Kidney (tissue), 14 donors: Measurements from ENCODE around the gene LY6G6F. TPM values are rescaled to one million over a fixed set of nuclear protein-coding genes. Genes with fewer than 3 reads are reported as not detected.

Experiments used
- DNase-seq, 5 donors: peaks; one replicate each; pipeline ENCODE4 v3.0.0-alpha.2; 2013 to 2020
- FAIRE-seq: peaks from 2 replicates; lab custom pipeline; 2012; peaks lifted over from hg19 to GRCh38; lab: Jason Lieb, UNC
- H3K27ac ChIP-seq, 2 donors: one replicate each; pipeline ENCODE4 v1.7.0; 2013; ENCODE audit warnings: low read depth in 2 of 2, low read length in 2 of 2, inconsistent platforms in 1 of 2
- H3K27me3 ChIP-seq: one replicate; pipeline ENCODE4 v1.7.1; 2013; ENCODE audit warnings: low read length, inconsistent platforms; ENCODE audit not compliant: control insufficient read depth, insufficient read depth
- H3K36me3 ChIP-seq, 3 donors: one replicate each; pipeline versions ENCODE4 v1.7.0 to v1.7.1; 2013; ENCODE audit warnings: low read length in 3 of 3, control low read depth in 1 of 3, inconsistent platforms in 1 of 3; ENCODE audit not compliant: insufficient read depth in 3 of 3, control insufficient read depth in 2 of 3
- H3K4me1 ChIP-seq, 3 donors: one replicate each; pipeline versions ENCODE4 v1.7.0 to v1.7.1; 2013; ENCODE audit warnings: low read length in 3 of 3, inconsistent platforms in 1 of 3, low read depth in 1 of 3; ENCODE audit not compliant: control insufficient read depth in 2 of 3, insufficient read depth in 2 of 3
- H3K4me3 ChIP-seq, 3 donors: one replicate each; pipeline versions ENCODE4 v1.7.0 to v1.8.1; 2013; ENCODE audit warnings: low read length in 3 of 3, control low read depth in 1 of 3, inconsistent platforms in 1 of 3
- H3K9ac ChIP-seq, 3 donors: one replicate each; pipeline versions ENCODE4 v1.7.0 to v1.7.1; 2013; ENCODE audit warnings: low read length in 3 of 3, control low read depth in 1 of 3, inconsistent platforms in 1 of 3
- H3K9me3 ChIP-seq, 3 donors: one replicate each; pipeline versions ENCODE4 v1.7.0 to v1.7.1; 2013; ENCODE audit warnings: low read length in 3 of 3, control low read depth in 1 of 3, inconsistent platforms in 1 of 3; ENCODE audit not compliant: control insufficient read depth in 2 of 3, insufficient read depth in 1 of 3
- intact Hi-C: fragments of 100-400 bp; cut with DNase I; formaldehyde crosslinking; loops from one replicate; pipeline ENCODE4 v1.11.1; 2022
- polyA plus RNA-seq: library from polyadenylated mRNA; stranded (reverse); fragments of 350-450 nt; fragmentation: Illumina TruSeq; extraction: RNeasy Lipid Tissue Mini Kit (QIAGEN cat#74804); gene quantifications from one replicate; pipeline ENCODE4 v1.2.3, GENCODE V29; 2014; ENCODE audit warnings: low read depth, low replicate concordance; ENCODE audit not compliant: insufficient read depth
- total RNA-seq: library from RNA; stranded (reverse); fragmentation: NEBNext Ultra II Directional; extraction: Animal tissue kit (Norgen Biotek cat#: 25700); gene quantifications from one replicate; pipeline ENCODE4 v1.2.1, GENCODE V29; 2021
- TF ChIP-seq, protein P1 (sequence below): IDR thresholded peaks from 3 replicates; pipeline ENCODE4 v1.5.1; 2012; ENCODE audit warnings: mild to moderate bottlenecking, moderate library complexity, borderline replicate concordance; ENCODE audit not compliant: insufficient read depth; ENCODE audit errors: extremely low read depth
- donor health status: control.
- donor health status: control.
- donor health status: control.
- donor health status: control.
- donor health status: control.
- donor health status: DM: yes; HTN: yes; CAD: no.
- donor health status: Normal renal cell carcinoma (clear cell type).

Gene LY6G6F
- total and polyA plus RNA-seq, 2 donors from 2014 or later, result not detected

GRCh38 chr6:31736021-31736767, 29.5 kb downstream of the LY6G6F start, which contains the start of gene CLIC1:
TSS of gene CLIC1 (minus strand) at chr6:31736530. CDS start at chr6:31736300, 230 bp downstream.
- Histone ChIP-seq H3K36me3 (peaks cover 0 to 24% (median 14%) of the 10 kb centered on the region in 3 donors), H3K9me3 (no peaks in the 10 kb centered on the region), H3K27ac (peak within 1 kb of the TSS; percentile 98 to 99), H3K4me3 (peak within 1 kb of the TSS; percentile 93 to 100 (median 98)), H3K27me3 (no peaks in the 10 kb centered on the region), H3K9ac (peak within 1 kb of the TSS; percentile 90 to 99 (median 99)), H3K4me1 (peaks cover 10 to 37% (median 32%) of the 10 kb centered on the region in 3 donors)
- intact Hi-C loops, result no loop called here
- FAIRE-seq (no peak), DNase-seq (peak; percentile 86 to 96 (median 92))
- TF ChIP-seq, protein P1, sequence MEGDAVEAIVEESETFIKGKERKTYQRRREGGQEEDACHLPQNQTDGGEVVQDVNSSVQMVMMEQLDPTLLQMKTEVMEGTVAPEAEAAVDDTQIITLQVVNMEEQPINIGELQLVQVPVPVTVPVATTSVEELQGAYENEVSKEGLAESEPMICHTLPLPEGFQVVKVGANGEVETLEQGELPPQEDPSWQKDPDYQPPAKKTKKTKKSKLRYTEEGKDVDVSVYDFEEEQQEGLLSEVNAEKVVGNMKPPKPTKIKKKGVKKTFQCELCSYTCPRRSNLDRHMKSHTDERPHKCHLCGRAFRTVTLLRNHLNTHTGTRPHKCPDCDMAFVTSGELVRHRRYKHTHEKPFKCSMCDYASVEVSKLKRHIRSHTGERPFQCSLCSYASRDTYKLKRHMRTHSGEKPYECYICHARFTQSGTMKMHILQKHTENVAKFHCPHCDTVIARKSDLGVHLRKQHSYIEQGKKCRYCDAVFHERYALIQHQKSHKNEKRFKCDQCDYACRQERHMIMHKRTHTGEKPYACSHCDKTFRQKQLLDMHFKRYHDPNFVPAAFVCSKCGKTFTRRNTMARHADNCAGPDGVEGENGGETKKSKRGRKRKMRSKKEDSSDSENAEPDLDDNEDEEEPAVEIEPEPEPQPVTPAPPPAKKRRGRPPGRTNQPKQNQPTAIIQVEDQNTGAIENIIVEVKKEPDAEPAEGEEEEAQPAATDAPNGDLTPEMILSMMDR, result no peak

DNA sequence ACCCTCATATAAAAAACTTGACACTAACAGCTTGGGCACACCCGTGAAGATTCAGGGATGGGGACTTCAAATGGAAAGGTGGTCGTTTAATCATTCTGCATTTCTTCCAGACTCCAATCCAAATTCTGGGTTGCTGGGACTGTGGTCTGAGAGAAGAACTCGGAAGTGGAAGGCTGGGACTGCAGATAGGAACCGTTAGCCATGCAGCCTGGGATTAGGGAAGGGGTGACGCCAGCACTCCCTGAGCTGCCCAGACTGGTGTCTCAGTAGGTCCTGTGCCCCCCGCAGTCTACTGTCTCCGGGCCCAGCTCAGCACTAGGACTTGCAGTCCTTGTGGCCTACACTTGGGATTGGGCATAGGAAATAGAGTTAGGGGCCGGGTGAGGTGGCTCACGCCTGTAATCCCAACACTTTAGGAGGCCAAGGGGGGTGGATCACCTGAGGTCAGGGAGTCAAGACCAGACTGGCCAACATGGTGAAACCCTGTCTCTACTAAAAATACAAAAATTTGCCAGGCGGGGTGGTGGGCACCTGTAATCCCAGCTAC, 30.2 kb downstream of the LY6G6F start:
- DNase-seq, result peak in 1 of 5 donors; percentile 74
- H3K4me3 ChIP-seq, result peak overlapping the region; percentile 93 to 100 (median 98)
- H3K4me1 ChIP-seq, result peaks cover 10 to 35% (median 32%) of the 10 kb centered on the region in 3 donors
- H3K27ac ChIP-seq, result peak overlapping the region; percentile 98 to 99
- TF ChIP-seq, protein P1, result no peak
- no peak for FAIRE-seq
- H3K36me3 ChIP-seq, result peaks cover 1 to 19% (median 10%) of the 10 kb centered on the region in 3 donors
- H3K27me3 ChIP-seq, result no peaks in the 10 kb centered on the region
- intact Hi-C loops, result no loop called here
- H3K9ac ChIP-seq, result peak overlapping the region; percentile 90 to 99 (median 99)
- H3K9me3 ChIP-seq, result no peaks in the 10 kb centered on the region

DNA sequence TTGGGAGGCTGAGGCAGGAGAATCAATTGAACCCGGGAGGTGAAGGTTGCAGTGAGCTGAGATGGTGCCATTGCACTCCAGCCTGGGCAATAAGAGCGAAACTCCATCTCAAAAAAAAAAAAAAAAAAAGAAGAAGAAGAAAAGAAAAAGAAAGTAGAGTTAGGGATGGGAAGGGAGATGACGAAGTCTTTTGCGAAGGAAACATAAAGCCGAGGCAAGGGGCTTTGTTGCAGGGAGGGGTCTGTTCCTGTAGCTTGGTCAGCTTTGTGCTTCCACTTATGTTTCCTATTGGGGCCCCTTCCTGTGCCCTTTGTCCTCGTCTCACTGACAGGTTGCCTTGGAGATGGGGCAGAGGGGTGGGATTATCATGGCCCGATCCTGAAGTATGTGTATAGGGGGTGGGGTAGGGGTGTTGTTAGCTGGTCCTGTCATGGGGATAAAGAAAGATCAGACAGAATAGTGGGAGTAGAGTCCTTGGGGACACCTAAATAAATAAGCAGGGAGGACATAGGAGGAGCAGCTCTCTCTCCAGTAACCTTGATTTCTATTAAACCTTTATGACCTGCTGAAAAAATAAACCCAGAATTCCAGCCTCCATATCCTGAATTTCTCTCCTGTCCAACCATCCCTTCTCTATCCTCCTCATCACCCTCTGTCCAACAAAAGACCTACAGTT, 30.8 kb downstream of the LY6G6F start:
- peak overlapping the region in 1 of 3 donors; percentile 62 for H3K9ac ChIP-seq
- H3K27me3 ChIP-seq, result no peaks in the 10 kb centered on the region
- peak; percentile 12 to 94 (median 92) for DNase-seq
- peak overlapping the region in 2 of 3 donors; percentile 12 to 47 for H3K4me3 ChIP-seq
- TF ChIP-seq, protein P1, result no peak
- H3K36me3 ChIP-seq, result peaks cover 2 to 13% (median 4%) of the 10 kb centered on the region in 3 donors
- H3K27ac ChIP-seq, result peak overlapping the region; percentile 87 to 92
- H3K4me1 ChIP-seq, result peaks cover 10 to 34% (median 32%) of the 10 kb centered on the region in 3 donors
- intact Hi-C loops, result no loop called here
- no peak for FAIRE-seq
- H3K9me3 ChIP-seq, result no peaks in the 10 kb centered on the region
